Raji (cell line): Measurements from ENCODE around the gene CLEC12A.

Experiments
- POLR2A ChIP-seq: IDR thresholded peaks from 2 replicates; pipeline ENCODE4 v1.6.1; 2011; ENCODE audit warnings: low read depth, low read length, control low read depth; ENCODE audit not compliant: insufficient read depth

CLEC12A gene

GRCh38 chr12:9951026-9951675 is 20.1 kb upstream of the CLEC12A start:
- no peak for TF ChIP-seq POLR2A

- TF ChIP-seq POLR2A = no peak
These were observed 13.4 kb upstream of the CLEC12A start for GRCh38 chr12:9957834-9958233.

- no peak for TF ChIP-seq POLR2A
These were observed 10.6 kb upstream of the CLEC12A start for GRCh38 chr12:9960590-9960989.

GRCh38 chr12:9961106-9961505 is 10.1 kb upstream of the CLEC12A start:
- TF ChIP-seq POLR2A = no peak

GRCh38 chr12:9961901-9962300 is 9.3 kb upstream of the CLEC12A start:
- TF ChIP-seq POLR2A = no peak

GRCh38 chr12:9969673-9970072 is 1.5 kb upstream of the CLEC12A start:
- no peak for TF ChIP-seq POLR2A

GRCh38 chr12:9973949-9974348 is 2.7 kb downstream of the CLEC12A start:
- TF ChIP-seq POLR2A = no peak

- TF ChIP-seq POLR2A = no peak
These were observed 4.4 kb downstream of the CLEC12A start for GRCh38 chr12:9975614-9976013.

- no peak for TF ChIP-seq POLR2A
These were observed 6.7 kb downstream of the CLEC12A start for GRCh38 chr12:9977916-9978315.

- no peak for TF ChIP-seq POLR2A
These were observed 8.9 kb downstream of the CLEC12A start for GRCh38 chr12:9980126-9980525.

GRCh38 chr12:9991876-9992275 is 20.7 kb downstream of the CLEC12A start:
- TF ChIP-seq POLR2A = no peak

GRCh38 chr12:9992296-9992695 is 21.1 kb downstream of the CLEC12A start:
- no peak for TF ChIP-seq POLR2A

- no peak for TF ChIP-seq POLR2A
These were observed 27.8 kb downstream of the CLEC12A start, which contains the start of gene CLEC1B for GRCh38 chr12:9999016-9999415. TSS of gene CLEC1B (minus strand) at chr12:9999121. CDS start at chr12:9999100, 21 bp downstream.

GRCh38 chr12:10001171-10001776 is 30.1 kb downstream of the CLEC12A start:
- no peak for TF ChIP-seq POLR2A

GRCh38 chr12:10012630-10013330 is 41.6 kb downstream of the CLEC12A start:
- no peak for TF ChIP-seq POLR2A

GRCh38 chr12:10015450-10015849 is 44.2 kb downstream of the CLEC12A start:
- no peak for TF ChIP-seq POLR2A
